H9 (cell line): ENCODE measurements around the gene ZNF423. TPM values are rescaled to one million over a fixed set of nuclear protein-coding genes. Genes with fewer than 3 reads are reported as not detected.
A peak's percentile ranks its signal among the peaks of the same experiment; 100 is the strongest.

Source experiments
- DNase-seq: peaks from one replicate; pipeline ENCODE4 v3.0.0-alpha.2; 2017
- H2AFZ ChIP-seq: one replicate; pipeline ENCODE4 v1.6.1; 2013; ENCODE audit warnings: mild to moderate bottlenecking, low read length, control low read depth, moderate library complexity
- H2AK5ac ChIP-seq: 2 replicates; pipeline ENCODE4 v1.6.1; 2013; ENCODE audit warnings: low read length, control low read depth, mixed read lengths; ENCODE audit not compliant: insufficient read length
- H2BK120ac ChIP-seq: one replicate; pipeline ENCODE4 v1.6.1; 2013; ENCODE audit warnings: low read depth, mild to moderate bottlenecking, low read length, control low read depth, inconsistent platforms; ENCODE audit not compliant: poor library complexity, severe bottlenecking
- H2BK12ac ChIP-seq: 2 replicates; pipeline ENCODE4 v1.6.1; 2013; ENCODE audit warnings: low read length, control low read depth, mixed read lengths, low read depth; ENCODE audit not compliant: insufficient read length
- H2BK15ac ChIP-seq: 2 replicates; pipeline ENCODE4 v1.6.1; 2013; ENCODE audit warnings: low read depth, low read length, control low read depth
- H2BK20ac ChIP-seq: one replicate; pipeline ENCODE4 v1.6.1; 2013; ENCODE audit warnings: low read depth, mild to moderate bottlenecking, low read length, control low read depth, inconsistent platforms; ENCODE audit not compliant: poor library complexity, severe bottlenecking
- H2BK5ac ChIP-seq: 2 replicates; pipeline ENCODE4 v1.6.1; 2013; ENCODE audit warnings: low read length, control low read depth, mixed read lengths; ENCODE audit not compliant: insufficient read length
- H3K14ac ChIP-seq: 2 replicates; pipeline ENCODE4 v1.6.1; 2013; ENCODE audit warnings: low read length, control low read depth; ENCODE audit not compliant: insufficient read depth
- H3K18ac ChIP-seq: 2 replicates; pipeline ENCODE4 v1.6.1; 2013; ENCODE audit warnings: low read depth, mild to moderate bottlenecking, mixed read lengths, low read length, control low read depth; ENCODE audit not compliant: insufficient read length
- H3K23ac ChIP-seq: 2 replicates; pipeline ENCODE4 v1.6.1; 2013; ENCODE audit warnings: low read length, control low read depth, mixed read lengths, low read depth; ENCODE audit not compliant: insufficient read length
- H3K23me2 ChIP-seq: 2 replicates; pipeline ENCODE4 v1.6.1; 2013; ENCODE audit warnings: low read depth, mild to moderate bottlenecking, mixed read lengths, low read length, control low read depth; ENCODE audit not compliant: insufficient read length, poor library complexity, severe bottlenecking
- H3K27ac ChIP-seq: 2 replicates; pipeline ENCODE4 v1.5.1; 2013; ENCODE audit warnings: low read length, control low read depth, mixed read lengths, low read depth; ENCODE audit not compliant: insufficient read length
- H3K27me3 ChIP-seq: 2 replicates; pipeline ENCODE4 v1.6.1; 2013; ENCODE audit warnings: low read length, control low read depth, inconsistent platforms; ENCODE audit not compliant: insufficient read depth
- H3K4ac ChIP-seq: 2 replicates; pipeline ENCODE4 v1.6.1; 2013; ENCODE audit warnings: low read depth, mild to moderate bottlenecking, control low read depth, inconsistent platforms, low read length, moderate library complexity
- H3K4me1 ChIP-seq: 2 replicates; pipeline ENCODE4 v1.6.1; 2013; ENCODE audit warnings: low read length, control low read depth, inconsistent platforms; ENCODE audit not compliant: insufficient read depth
- H3K4me2 ChIP-seq: 2 replicates; pipeline ENCODE4 v1.6.1; 2013; ENCODE audit warnings: low read length, control low read depth, mixed read lengths; ENCODE audit not compliant: insufficient read length, insufficient read depth
- H3K56ac ChIP-seq: 2 replicates; pipeline ENCODE4 v1.6.1; 2013; ENCODE audit warnings: low read depth, mild to moderate bottlenecking, mixed read lengths, low read length, control low read depth; ENCODE audit not compliant: insufficient read length
- H3K79me1 ChIP-seq: 2 replicates; pipeline ENCODE4 v1.6.1; 2013; ENCODE audit warnings: low read depth, mild to moderate bottlenecking, moderate library complexity, low read length, control low read depth, inconsistent platforms; ENCODE audit not compliant: insufficient read depth, poor library complexity, severe bottlenecking
- H3K79me2 ChIP-seq: 2 replicates; pipeline ENCODE4 v1.6.1; 2013; ENCODE audit warnings: low read length, control low read depth, inconsistent platforms; ENCODE audit not compliant: insufficient read depth
- H3K9ac ChIP-seq: 2 replicates; pipeline ENCODE4 v1.6.1; 2013; ENCODE audit warnings: low read length, control low read depth, mixed read lengths; ENCODE audit not compliant: insufficient read length; ENCODE audit errors: extremely low read depth
- H3K9me3 ChIP-seq: one replicate; pipeline ENCODE4 v1.6.1; 2013; ENCODE audit warnings: low read depth, low read length, inconsistent platforms; ENCODE audit not compliant: control insufficient read depth
- H3T11ph ChIP-seq: one replicate; pipeline ENCODE4 v1.6.1; 2013; ENCODE audit warnings: mild to moderate bottlenecking, low read length, control low read depth, inconsistent platforms
- H4K20me1 ChIP-seq: one replicate; pipeline ENCODE4 v1.6.1; 2013; ENCODE audit not compliant: control insufficient read depth, insufficient read length, insufficient read depth
- H4K5ac ChIP-seq: 2 replicates; pipeline ENCODE4 v1.6.1; 2013; ENCODE audit warnings: low read depth, mild to moderate bottlenecking, mixed read lengths, low read length, control low read depth; ENCODE audit not compliant: insufficient read length
- H4K8ac ChIP-seq: replicated peaks from 2 replicates; pipeline ENCODE4 v1.6.1; 2013; ENCODE audit warnings: low read length, control low read depth, mixed read lengths, low read depth; ENCODE audit not compliant: insufficient read length
- H4K91ac ChIP-seq: 2 replicates; pipeline ENCODE4 v1.6.1; 2013; ENCODE audit warnings: low read depth, mild to moderate bottlenecking, moderate library complexity, mixed read lengths, low read length, control low read depth; ENCODE audit not compliant: insufficient read length
- H3K27ac Mint-ChIP-seq, 3 experiments: 2 replicates in 2 of 3; 3 replicates in 1 of 3; pipeline ENCODE4 v1.8.0; 2020 to 2021; ENCODE audit warnings: mixed read lengths in 3 of 3, mild to moderate bottlenecking in 1 of 3, moderate library complexity in 1 of 3
- H3K27me3 Mint-ChIP-seq: 2 replicates; pipeline ENCODE4 v1.8.0; 2021; ENCODE audit warnings: low read depth, mild to moderate bottlenecking, moderate library complexity, mixed read lengths
- H3K36me3 Mint-ChIP-seq, 3 experiments: 2 replicates in 2 of 3; 3 replicates in 1 of 3; pipeline ENCODE4 v1.8.0; 2020 to 2021; ENCODE audit warnings: low read depth in 3 of 3, mixed read lengths in 3 of 3; ENCODE audit not compliant: insufficient read depth in 1 of 3
- H3K4me1 Mint-ChIP-seq, 2 experiments: 2 replicates each; pipeline ENCODE4 v1.8.0; 2020; ENCODE audit warnings: mixed read lengths in 2 of 2
- H3K4me3 Mint-ChIP-seq, 2 experiments: 2 replicates in 1 of 2; 3 replicates in 1 of 2; pipeline ENCODE4 v1.8.0; 2020 to 2021; ENCODE audit warnings: mild to moderate bottlenecking in 2 of 2, mixed read lengths in 2 of 2, moderate library complexity in 1 of 2
- H3K9me3 Mint-ChIP-seq, 2 experiments: 2 replicates in 1 of 2; 3 replicates in 1 of 2; pipeline ENCODE4 v1.8.0; 2020; ENCODE audit warnings: mild to moderate bottlenecking in 2 of 2, mixed read lengths in 2 of 2, moderate library complexity in 1 of 2
- CTCF ChIP-seq: fragments of 200-600 bp; sonication (generic); conservative IDR thresholded peaks from 3 replicates; pipeline ENCODE4 v1.8.0; 2021; ENCODE audit warnings: antibody characterized with exemption, mild to moderate bottlenecking
- WGBS: extraction: QIAGEN DNeasy Blood & Tissue Kit; methylation state at CpG from one replicate; pipeline ENCODE4 v1.1.7; 2013; ENCODE audit warnings: missing lambda C conversion rate, low lambda C conversion rate, mixed read lengths; ENCODE audit not compliant: insufficient read length; ENCODE audit errors: extremely low coverage; 5-methylcytosine and 5-hydroxymethylcytosine counted together
- total RNA-seq: library from RNA; stranded (reverse); gene quantifications from 2 replicates; pipeline ENCODE4 v1.2.1, GENCODE V29; 2021

The ZNF423 gene
- total RNA-seq, 1 experiment from 2014 or later, result 51.5 TPM

GRCh38 chr16:49602201-49602975 is 253.5 kb downstream of the ZNF423 start:
- peak; percentile 33 for DNase-seq
- Histone ChIP-seq H3K79me2 (no peaks in the 10 kb centered on the region), H2BK5ac (no peak overlapping the region), H4K8ac (no peak overlapping the region), H2BK20ac (no peak overlapping the region), H4K20me1 (no peaks in the 10 kb centered on the region), H2AFZ (no peak overlapping the region), H3K14ac (no peak overlapping the region), H4K5ac (no peak overlapping the region), H3K4ac (no peak overlapping the region), H3K9ac (no peak overlapping the region), H2AK5ac (no peak overlapping the region), H3T11ph (no peak overlapping the region), H2BK12ac (no peak overlapping the region), H3K27ac (no peak overlapping the region), H3K23me2 (no peaks in the 10 kb centered on the region), H3K4me1 (no peaks in the 10 kb centered on the region), H3K4me2 (no peak overlapping the region), H3K18ac (no peak overlapping the region), H2BK120ac (no peak overlapping the region), H3K56ac (no peak overlapping the region), H2BK15ac (no peak overlapping the region), H4K91ac (no peak overlapping the region), H3K79me1 (no peaks in the 10 kb centered on the region), H3K9me3 (no peaks in the 10 kb centered on the region), H3K27me3 (no peaks in the 10 kb centered on the region), H3K23ac (no peak overlapping the region)
- Mint-ChIP-seq H3K36me3 (no peaks in the 10 kb centered on the region; a peak in 1 of 7 replicates), H3K27ac (peak overlapping the region; percentile 68 to 96 (median 83); a peak in 5 of 7 replicates), H3K27me3 (no peaks in the 10 kb centered on the region; the same call in 1 of the 2 replicates), H3K4me1 (peaks cover 20 to 27% of the 10 kb centered on the region in 2 experiments), H3K9me3 (no peaks in the 10 kb centered on the region), H3K4me3 (no peak overlapping the region)
- no CpG with 5 or more reads among the region's 22 CpGs for WGBS
- no peak for TF ChIP-seq CTCF
